IPS DF 4.7 (cell line): ENCODE measurements around the gene OTUD1.

Experiments used
- DNase-seq: peaks from one replicate; pipeline ENCODE4 v3.0.0-alpha.2; 2013; ENCODE audit warnings: low spot score; ENCODE audit errors: extremely low read depth

Gene OTUD1

DNA sequence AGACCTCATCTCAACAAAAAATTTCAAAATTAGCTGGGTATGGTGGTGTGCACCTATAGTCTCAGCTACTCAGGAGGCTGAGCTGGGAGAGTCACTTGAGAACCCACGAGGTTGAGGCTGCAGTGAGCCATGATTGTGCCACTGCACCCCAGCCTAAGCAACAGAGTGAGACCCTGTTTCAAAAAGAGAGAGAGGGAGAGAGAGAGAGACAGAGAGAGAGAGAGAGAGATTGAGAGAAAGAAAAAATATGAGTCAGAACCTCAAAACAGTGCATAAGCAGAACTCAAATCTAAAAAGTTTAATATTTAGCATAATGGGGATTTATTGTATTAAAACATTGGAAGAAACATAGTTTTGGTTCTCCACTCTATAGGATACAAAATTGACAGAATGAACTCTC lies 17.5 kb upstream of the OTUD1 start:
- no peak for DNase-seq

DNA sequence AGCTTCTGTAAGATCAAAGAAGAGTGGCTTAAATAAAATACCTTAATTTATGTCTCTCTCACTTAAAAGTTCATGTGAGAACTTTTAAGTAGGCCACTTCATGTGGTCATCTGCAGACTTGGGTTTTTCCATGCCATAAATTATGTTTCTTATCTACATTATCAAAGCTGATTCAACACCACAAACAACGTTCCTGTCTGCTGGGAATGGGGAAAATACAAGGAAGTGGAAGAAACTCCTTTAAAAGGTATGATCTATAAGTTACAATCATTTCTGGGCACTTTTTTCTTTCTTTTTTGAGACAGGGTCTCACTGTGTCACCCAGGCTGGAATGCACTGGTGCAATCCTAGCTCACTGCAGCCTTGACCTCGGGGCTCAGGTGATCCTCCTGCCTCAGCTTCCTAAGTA lies 16.9 kb upstream of the OTUD1 start:
- no peak for DNase-seq

DNA sequence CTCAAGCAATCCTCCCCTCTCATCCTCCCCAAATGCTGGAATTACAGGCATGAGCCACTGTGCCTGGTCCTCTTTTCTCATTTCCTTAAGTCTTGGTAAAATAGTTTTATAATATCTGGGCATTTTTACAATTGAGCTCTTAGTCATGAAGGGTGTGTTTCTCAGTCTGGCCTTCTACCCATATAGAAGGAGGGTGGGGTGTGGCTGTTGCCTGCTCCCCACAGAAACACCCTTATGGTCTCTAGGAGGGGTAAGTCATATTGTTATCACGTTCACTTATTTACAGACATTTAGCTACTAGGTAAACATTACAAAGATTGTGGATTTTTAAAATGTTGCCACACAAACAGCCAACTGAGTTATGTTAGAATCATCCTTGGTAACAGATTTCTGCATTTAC lies 6.7 kb upstream of the OTUD1 start:
- no peak for DNase-seq

DNA sequence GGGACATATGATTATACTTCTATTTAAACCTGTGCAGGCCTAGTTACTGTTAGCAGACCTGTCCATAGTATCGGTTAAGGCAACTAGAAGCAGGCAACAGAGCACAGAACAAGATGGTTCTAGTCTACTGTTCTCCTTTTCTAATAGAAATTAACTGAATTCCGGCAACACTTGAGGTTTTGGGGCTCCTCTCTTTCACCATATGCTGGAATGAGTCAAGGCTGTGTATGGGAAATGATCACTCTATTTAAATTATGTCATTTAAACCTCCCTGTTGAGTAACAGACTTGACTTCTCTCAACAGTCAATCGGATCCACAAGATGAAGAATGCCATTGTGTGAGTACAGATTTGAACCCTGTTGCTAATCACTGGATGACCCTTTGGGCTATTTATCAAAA lies 6.2 kb upstream of the OTUD1 start:
- no peak for DNase-seq

DNA sequence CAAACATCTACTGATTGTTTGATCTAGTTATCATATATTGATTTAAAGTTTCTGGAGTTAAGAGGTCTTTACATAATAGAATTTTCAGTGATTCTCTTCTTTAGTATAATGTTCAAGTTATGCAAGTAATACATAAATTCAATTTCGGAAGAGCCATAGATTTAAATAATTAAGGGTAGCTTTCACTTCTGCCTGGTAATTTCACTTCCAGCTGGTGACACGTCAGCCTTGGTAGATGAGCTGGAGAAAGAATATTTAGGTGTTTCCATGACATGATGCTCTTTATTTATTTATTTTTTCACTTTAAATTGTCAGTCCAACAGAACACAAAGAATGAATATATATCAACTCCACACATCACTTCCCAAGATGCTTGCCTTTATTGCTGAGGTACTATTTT lies 5.2 kb upstream of the OTUD1 start:
- DNase-seq = no peak

DNA sequence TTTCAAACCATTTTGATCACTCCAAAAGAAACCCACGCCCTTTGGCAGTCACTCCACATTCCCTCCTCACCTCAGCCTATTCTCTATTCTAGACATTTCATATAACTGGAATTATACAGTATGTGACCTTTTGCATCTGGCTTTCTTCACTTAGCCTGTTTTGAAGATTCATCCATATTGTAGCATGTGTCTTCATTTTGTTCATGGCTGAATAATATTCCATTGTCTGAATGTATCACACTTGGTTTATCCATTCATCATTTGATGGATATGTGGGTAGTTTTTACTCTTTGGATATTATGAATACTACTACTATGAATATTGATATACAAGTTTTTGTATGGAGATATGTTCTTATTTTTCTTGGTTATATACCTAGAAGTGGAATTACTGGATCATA lies 3.5 kb upstream of the OTUD1 start:
- DNase-seq = no peak

DNA sequence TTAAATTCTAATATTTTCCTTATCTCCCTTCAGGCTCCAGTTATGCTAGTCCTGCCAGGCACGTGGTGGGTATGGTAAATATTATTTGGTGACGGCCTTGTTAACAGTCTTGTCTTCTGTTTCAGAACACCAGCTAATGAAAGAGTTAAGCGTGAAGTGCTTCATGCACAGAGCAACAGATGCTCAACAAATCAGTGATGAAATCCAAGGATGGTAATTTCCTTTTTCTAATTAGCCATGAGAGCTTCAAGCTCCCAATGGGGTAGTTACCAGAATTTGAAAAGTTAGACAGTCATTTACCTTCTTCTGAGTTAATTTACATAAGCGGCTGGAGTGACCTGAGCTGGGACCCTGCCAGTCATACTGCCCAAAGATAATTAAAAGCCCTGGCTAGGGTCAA lies 1.9 kb upstream of the OTUD1 start:
- no peak for DNase-seq

DNA sequence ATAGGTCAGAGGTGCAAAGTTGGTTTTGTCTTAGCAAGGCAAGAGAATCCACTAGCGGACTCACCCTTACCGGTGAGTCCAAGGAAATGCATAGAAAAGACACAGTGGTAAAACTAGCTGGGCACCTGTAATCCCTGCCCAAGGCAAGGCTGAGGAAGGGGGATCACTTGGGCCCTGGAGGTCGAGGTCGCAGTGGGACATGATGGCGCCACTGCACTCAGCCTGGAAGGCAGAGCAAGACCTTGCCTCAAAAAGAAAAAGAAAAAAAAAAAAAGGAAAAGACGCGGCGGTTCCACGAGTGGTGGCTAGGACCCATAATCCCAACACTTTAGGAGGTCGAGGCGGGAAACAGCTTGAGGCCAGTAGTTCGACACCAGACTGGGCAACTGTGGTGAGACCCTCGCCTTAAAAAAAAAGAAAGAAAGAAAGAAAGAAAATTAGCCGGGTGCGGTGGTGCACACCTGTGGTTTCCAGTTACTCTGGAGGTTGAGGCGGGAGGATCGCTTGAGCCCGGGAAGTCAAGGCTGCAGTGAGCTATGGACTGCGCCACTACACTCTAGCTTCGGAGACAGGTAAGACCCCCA lies 820 bp upstream of the OTUD1 start:
- no peak for DNase-seq

DNA sequence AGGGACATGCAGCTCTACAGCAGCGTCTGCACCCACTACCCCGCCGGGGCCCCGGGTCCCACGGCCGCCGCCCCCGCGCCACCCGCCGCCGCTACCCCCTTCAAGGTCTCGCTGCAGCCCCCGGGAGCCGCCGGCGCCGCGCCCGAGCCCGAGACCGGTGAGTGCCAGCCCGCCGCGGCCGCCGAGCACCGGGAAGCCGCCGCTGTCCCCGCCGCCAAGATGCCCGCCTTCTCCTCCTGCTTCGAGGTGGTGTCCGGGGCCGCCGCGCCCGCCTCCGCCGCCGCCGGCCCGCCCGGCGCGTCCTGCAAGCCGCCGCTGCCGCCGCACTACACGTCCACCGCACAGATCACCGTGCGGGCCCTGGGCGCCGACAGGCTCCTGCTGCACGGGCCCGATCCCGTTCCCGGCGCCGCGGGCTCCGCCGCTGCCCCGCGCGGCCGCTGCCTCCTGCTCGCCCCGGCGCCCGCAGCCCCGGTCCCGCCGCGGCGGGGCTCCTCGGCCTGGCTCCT lies 631 bp downstream of the OTUD1 start:
- no peak for DNase-seq

DNA sequence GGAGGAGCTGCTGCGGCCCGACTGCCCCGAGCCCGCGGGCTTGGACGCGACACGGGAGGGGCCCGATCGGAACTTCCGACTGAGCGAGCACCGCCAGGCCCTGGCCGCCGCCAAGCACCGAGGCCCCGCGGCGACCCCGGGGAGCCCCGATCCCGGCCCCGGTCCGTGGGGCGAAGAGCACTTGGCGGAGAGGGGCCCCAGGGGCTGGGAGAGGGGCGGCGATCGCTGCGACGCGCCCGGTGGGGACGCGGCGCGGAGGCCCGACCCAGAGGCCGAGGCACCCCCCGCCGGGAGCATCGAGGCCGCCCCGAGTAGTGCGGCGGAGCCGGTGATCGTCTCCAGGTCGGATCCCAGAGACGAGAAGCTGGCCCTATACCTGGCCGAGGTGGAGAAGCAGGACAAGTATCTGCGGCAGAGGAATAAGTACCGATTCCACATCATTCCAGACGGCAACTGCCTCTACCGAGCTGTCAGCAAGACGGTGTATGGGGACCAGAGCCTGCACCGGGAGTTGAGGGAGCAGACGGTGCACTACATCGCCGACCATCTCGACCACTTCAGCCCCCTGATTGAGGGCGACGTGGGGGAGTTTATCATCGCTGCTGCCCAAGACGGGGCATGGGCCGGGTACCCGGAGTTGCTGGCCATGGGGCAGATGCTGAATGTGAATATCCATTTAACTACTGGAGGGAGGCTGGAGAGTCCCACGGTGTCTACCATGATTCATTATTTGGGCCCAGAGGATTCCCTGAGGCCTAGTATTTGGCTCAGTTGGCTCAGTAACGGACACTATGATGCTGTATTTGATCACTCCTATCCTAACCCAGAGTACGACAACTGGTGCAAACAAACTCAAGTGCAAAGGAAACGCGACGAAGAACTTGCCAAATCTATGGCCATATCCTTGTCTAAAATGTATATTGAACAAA lies 1.4 kb downstream of the OTUD1 start:
- no peak for DNase-seq

DNA sequence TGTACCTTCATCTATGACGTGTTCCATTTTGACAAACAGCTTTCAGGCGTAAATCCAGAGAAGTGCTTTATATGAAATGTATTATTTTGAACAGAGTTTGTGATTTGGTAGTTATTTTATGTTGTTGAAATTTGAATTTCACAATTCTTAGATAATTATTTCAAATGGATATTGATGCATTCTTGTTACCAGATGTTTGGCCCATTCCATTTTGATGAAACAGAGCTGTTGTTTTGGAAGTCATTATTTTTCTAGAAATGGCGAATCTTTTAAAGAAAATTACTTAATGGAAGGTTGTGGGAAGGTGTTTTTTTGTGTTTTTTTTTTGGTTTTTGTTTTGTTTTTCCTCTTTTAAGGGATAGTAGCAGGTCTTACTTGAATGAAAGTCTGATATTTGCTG lies 2.4 kb downstream of the OTUD1 start:
- DNase-seq = no peak

DNA sequence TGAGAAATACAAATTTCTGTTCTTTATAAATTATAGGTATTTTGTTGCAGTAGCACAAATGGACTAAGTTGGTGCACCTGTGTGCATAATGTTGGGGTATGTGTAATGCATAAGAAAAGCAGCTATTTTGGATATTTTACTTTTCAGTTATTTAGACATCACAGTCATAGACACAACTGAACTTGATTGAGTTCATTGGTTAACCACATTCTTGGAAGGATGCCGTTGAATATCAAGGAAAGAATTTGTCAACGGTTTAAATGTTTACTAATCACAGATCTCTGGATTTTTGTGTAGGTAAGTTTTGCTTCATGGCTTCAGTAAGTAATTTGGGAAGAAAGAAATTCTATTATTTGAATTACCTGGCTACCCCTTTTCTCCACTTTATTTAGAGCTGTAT lies 4.1 kb downstream of the OTUD1 start:
- no peak for DNase-seq

DNA sequence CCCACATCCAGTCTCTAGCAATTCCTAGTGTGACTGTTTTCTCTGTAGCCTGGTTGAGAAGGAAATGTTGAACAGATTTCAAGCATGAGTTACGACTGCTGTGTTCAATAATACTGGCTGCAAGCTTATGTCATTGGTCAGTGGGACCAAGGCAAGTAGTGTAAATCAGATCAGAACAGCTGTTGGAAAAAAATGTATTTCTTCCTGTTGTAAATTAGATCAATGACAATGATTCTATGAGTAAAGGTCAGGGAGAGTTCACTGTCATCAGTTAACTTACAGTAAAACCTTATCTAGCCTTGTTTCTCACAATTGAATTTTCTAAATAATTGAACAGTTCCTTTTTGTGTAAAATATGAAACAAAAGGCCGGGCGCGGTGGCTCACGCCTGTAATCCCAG lies 6.7 kb downstream of the OTUD1 start:
- no peak for DNase-seq

DNA sequence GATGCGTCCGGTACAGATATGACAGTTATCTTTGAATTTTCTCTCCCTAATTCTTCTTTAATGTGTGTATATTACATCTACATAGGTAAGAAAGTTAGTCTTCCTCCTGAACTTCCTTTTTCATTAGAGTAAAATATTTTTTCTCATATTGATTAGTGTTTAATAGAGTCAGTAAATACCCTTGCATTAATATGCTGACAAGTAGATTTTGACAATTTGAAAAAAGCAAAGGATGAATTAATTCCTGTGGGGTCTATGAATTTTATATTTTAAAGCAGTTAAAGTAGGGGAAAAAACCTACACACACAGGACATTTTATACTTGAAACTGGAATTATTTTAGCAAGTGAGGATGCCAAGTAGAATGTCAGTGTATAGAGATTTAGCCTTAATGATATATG lies 9.4 kb downstream of the OTUD1 start:
- DNase-seq = no peak

DNA sequence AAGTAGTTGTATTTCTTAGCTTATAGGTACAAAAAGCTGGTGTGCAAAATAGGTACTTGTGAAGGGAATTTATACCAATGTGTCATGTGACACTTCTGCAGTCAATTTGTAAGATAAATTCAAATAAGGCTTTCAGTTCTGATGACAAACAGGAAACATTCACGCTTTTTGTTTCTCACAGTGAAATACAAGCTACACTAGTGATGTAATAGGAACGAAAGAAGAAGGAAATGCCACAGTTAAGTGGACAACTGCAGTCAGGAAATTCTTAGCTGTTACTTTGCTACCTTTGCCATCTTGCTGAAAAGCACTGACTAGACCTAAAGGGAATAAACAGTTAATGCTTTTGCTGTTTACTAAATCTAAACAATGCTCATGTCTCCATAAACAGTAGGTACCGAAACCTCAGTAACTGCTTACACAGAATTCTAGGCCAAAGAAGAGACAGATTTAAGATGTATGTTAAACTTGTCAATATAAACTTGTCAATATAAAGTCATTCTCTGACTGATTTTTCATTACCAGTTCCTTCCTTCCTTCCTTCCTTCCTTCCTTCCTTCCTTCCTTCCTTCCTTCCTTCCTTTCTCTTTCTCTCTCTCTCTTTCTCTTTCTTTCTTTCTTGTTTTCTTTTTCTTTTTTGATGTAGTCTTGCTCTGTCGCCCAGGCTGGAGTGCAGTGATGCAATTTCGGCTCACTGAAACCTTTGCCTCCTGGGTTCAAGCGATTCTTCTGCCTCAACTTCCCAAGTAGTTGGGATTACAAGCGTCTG lies 10.1 kb downstream of the OTUD1 start:
- DNase-seq = no peak

DNA sequence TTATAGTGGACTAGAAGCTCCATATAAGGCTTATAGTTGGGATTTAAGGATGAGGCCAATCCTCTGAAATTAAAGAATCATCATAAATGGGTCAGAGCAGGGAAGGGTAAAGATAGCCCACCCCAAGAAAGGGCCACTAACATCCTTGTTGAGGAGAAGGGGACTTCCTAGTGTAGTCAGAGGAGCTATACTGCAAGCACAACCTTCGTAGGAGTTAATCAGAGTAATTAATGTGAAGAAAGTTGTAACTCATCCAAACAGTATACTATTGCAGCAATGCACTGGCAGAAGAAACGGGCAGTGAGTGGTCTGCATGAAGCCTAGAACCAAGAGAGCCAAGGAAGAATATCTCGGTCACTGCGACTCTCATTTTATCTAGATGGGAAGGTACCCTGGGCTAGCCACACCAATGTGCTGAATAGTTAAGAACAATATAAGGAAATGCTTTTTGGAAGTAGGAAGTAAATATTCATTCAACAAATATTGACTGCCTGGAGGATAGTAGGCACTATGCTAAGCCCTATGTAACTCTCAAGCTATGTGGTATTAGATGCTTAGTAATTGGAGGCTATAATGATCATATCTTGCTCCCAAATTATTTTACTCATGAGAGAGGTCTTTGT lies 13.3 kb downstream of the OTUD1 start:
- no peak for DNase-seq

DNA sequence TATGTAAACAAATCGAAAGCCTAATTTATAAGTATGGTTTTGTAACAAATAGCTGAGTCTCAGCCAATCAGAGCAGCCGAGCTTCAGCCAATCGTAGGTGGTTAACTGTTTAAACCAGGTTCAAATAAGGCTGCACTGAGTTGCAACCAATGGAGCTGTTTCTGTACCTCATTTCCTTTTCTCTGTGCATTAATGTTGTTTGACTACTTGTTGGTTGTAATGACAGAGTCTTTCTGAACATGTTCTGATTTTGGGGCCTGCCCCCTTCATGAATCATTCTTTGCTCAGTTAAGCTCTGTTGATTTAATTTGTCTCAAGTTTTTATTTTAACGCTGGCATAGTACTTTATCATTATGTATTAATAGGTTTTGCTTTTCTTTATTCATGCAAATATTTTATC lies 14.6 kb downstream of the OTUD1 start:
- DNase-seq = no peak

DNA sequence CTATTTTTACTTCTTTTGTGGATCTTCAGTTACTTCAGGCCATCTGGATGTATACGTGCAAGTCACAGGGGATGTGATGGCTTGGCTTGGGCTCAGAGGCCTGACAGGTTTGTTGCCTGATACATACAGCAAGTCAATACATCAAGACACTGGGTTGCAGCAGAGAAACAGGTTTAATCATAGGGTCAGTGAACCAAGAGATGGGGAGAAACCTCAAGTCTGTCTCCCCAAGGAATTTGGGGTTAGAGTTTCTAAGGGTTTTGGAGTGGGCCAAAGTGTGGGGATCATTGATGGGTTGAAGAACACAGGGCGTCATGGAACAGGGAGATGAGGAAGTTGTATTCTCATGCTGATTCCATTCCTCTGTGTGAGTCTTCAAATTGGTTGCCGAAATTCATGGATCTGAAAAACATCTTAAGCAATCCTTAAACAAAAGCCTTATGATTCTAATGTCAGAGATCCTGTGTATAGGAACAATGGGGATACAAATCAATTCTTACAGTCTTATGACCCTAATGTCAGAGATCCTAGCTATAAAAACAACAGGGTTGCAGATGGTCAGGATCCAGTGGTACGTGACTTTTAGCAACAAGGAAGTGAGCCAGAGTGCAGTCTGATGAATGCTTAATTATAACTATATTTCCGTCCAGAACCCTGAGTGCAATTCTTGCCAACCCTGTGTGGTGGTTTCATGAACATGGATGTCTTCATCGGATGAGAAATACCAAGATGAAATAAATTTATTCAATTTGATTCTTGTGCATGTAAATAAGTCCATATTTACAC lies 18.9 kb downstream of the OTUD1 start:
- no peak for DNase-seq

DNA sequence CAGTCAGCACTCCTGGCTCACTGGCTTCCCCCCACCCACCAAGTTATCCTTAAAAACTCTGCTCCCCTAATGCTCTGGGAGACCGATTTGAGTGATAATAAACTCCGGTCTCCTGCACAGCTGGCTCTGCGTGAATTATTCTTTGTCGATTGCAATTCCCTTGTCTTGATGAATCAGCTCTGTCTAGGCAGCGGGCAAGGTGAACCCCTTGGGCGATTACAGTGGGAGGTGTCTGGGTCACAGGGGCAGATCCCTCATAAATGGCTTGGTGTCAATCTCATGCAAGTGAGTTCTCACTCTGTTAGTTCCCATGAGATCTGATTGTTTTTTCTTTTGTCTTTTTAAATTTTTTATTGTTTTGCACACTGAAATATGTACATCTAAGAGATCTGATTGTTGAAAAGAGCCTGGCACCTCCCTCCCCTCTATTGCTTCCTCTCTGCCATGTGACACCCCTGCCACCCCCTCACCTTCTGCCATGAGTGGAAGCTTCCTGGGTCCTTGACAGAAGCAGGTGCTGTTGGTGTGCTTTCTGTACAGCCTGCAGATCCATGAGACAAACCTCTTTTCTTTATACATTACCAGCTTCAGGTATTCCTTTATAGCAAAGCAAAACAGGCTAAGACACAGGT lies 20.5 kb downstream of the OTUD1 start:
- DNase-seq = no peak

DNA sequence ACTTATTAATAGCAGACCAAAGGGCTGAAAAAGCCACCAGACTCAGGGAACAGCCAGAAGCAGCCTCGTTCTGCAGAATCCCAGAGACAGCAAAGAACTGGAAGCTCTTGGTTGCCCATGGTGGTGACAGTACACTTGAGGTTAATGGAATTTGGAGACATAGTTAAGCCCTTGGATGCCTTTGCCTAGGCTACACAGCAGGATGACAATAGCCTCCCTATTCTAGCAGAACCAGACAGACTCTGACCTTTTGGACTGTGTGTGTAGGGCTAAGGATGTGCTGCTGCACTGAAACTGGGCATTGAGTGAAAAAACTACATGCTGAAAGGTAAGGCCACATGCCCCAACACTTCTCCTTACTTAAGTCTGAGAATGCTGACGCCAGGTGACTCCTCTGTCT lies 22.7 kb downstream of the OTUD1 start:
- no peak for DNase-seq
